Glutamatergic neuron (in vitro differentiated cells): Measurements from ENCODE around the gene ICA1. TPM values are rescaled to one million over a fixed set of nuclear protein-coding genes. Genes with fewer than 3 reads are reported as not detected.

Experiments used
- DNase-seq: peaks from one replicate; pipeline ENCODE4 v3.0.0; 2022
- H3K27ac Mint-ChIP-seq: one replicate; pipeline ENCODE4 v1.8.0; 2020; ENCODE audit warnings: mild to moderate bottlenecking, mixed read lengths, inconsistent platforms; ENCODE audit not compliant: unreplicated experiment
- H3K27me3 Mint-ChIP-seq: one replicate; pipeline ENCODE4 v1.8.0; 2020; ENCODE audit warnings: mild to moderate bottlenecking, moderate library complexity, mixed read lengths, inconsistent platforms; ENCODE audit not compliant: unreplicated experiment
- H3K36me3 Mint-ChIP-seq: one replicate; pipeline ENCODE4 v1.8.0; 2020; ENCODE audit warnings: mild to moderate bottlenecking, mixed read lengths, inconsistent platforms; ENCODE audit not compliant: unreplicated experiment
- H3K4me1 Mint-ChIP-seq: one replicate; pipeline ENCODE4 v1.8.0; 2020; ENCODE audit warnings: mild to moderate bottlenecking, low read depth, mixed read lengths, inconsistent platforms; ENCODE audit not compliant: unreplicated experiment
- H3K4me3 Mint-ChIP-seq: one replicate; pipeline ENCODE4 v1.8.0; 2020; ENCODE audit warnings: mild to moderate bottlenecking, mixed read lengths, inconsistent platforms; ENCODE audit not compliant: unreplicated experiment
- H3K9me3 Mint-ChIP-seq: one replicate; pipeline ENCODE4 v1.8.0; 2020; ENCODE audit warnings: mild to moderate bottlenecking, moderate library complexity, mixed read lengths, inconsistent platforms; ENCODE audit not compliant: unreplicated experiment
- total RNA-seq: library from RNA; stranded (reverse); fragmentation: NEBNext Ultra II Directional; extraction: Animal tissue kit (Norgen Biotek cat#: 25700); gene quantifications from one replicate; pipeline ENCODE4 v1.2.1, GENCODE V29; 2021; ENCODE audit not compliant: unreplicated experiment
- TF ChIP-seq, protein P1 (sequence below): fragments of 200-600 bp; sonication (generic); IDR thresholded peaks from one replicate; pipeline ENCODE4 v1.5.0; 2021; ENCODE audit not compliant: partially characterized antibody, unreplicated experiment

Gene ICA1
- total RNA-seq, 1 donor from 2014 or later, result 9.8 TPM

DNA sequence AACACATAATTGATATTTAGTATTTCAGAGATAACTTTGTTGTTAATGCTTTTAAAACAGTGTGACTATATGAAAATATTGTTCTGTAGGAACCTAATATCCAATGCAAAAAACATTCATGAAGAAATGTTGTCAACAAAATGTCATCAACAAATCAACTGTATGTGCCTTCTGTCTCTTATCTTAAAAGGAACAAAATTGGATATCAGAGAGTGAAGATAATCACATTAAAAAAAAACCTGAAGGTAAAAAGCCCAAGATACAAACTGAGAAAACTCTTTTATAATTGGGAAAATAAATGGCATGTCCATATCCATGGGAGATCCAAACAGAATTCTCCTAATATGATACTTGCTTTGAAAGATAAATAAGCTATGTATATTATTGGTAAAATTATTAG is 33.9 kb downstream of the ICA1 start:
- no peak overlapping the region for H3K4me3 Mint-ChIP-seq
- no peak overlapping the region for H3K27ac Mint-ChIP-seq
- H3K9me3 Mint-ChIP-seq, result no peaks in the 10 kb centered on the region
- peaks cover 1% of the 10 kb centered on the region for H3K27me3 Mint-ChIP-seq
- TF ChIP-seq, protein P1, sequence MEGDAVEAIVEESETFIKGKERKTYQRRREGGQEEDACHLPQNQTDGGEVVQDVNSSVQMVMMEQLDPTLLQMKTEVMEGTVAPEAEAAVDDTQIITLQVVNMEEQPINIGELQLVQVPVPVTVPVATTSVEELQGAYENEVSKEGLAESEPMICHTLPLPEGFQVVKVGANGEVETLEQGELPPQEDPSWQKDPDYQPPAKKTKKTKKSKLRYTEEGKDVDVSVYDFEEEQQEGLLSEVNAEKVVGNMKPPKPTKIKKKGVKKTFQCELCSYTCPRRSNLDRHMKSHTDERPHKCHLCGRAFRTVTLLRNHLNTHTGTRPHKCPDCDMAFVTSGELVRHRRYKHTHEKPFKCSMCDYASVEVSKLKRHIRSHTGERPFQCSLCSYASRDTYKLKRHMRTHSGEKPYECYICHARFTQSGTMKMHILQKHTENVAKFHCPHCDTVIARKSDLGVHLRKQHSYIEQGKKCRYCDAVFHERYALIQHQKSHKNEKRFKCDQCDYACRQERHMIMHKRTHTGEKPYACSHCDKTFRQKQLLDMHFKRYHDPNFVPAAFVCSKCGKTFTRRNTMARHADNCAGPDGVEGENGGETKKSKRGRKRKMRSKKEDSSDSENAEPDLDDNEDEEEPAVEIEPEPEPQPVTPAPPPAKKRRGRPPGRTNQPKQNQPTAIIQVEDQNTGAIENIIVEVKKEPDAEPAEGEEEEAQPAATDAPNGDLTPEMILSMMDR, result no peak
- H3K4me1 Mint-ChIP-seq, result no peaks in the 10 kb centered on the region
- no peak for DNase-seq
- H3K36me3 Mint-ChIP-seq, result no peaks in the 10 kb centered on the region

DNA sequence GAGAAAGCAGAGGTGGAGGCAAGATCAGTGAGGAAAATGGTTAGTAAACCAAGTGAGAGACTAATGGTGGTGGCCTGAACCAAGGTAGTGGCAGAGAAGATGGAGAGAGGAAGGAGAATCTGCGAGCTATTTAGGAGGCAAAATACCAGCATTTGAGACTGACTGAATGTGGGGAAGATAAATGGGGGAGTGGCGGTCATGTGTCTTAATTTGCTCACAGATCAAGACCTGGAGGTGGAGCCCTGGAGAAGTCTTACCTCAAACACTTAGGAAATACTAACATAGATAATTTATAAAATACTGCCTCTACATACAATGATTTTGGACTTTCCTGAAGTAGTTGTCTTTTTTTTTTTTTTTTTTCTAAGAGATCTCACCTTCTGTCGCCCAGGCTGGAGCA is 34.7 kb downstream of the ICA1 start:
- H3K4me3 Mint-ChIP-seq, result no peak overlapping the region

DNA sequence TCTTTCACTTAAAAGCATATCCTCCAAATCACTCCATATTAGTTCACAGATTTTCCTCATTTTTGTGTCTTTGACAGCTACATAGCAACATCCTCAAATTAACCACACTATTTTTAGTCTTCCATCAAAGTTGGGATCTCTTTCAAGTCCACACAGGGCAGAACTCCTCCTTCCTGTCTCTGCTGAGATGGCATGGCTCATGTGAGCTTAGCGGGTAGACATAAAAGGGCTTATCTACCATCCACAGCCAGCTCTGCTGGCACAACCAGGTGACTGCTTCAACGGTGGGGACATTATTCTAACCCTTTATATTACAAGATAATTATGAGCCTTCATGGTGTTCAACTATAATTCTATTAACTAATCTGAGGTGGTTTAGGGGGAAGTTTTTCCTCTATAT is 35.5 kb downstream of the ICA1 start:
- TF ChIP-seq, protein P1, result no peak
- no peaks in the 10 kb centered on the region for H3K4me1 Mint-ChIP-seq
- peaks cover 1% of the 10 kb centered on the region for H3K27me3 Mint-ChIP-seq

More for the DNA sequence above, 34.7 kb downstream of the ICA1 start:
- Mint-ChIP-seq H3K36me3 (no peaks in the 10 kb centered on the region), H3K27me3 (peaks cover 1% of the 10 kb centered on the region), H3K4me1 (no peaks in the 10 kb centered on the region), H3K27ac (no peak overlapping the region), H3K9me3 (no peaks in the 10 kb centered on the region)
- no peak for DNase-seq
- TF ChIP-seq, protein P1, result no peak

DNA sequence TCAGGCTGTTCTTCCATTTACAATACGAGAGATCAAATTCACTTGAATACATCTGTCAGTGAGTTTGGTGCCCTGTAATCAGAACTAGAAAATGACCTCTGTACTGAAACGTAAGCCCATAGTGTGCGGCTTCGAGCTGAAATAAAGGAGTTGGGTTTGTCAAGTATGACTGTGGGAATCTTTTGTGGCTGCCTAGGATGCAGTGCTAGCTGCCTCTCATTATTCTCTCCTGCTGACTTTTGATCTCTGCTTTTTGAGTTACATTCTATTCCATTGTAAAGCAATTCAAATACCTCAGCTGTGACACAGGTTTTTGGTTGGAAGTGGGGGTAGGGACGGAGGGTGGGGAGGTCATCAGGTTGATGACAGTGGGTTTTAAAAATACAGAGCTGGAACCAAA is 40.4 kb downstream of the ICA1 start:
- no peak for DNase-seq
- peaks cover 1% of the 10 kb centered on the region for H3K27me3 Mint-ChIP-seq
- no peak overlapping the region for H3K4me3 Mint-ChIP-seq
- no peaks in the 10 kb centered on the region for H3K9me3 Mint-ChIP-seq
- H3K27ac Mint-ChIP-seq, result no peak overlapping the region
- H3K4me1 Mint-ChIP-seq, result peaks cover 5% of the 10 kb centered on the region
- TF ChIP-seq, protein P1, result no peak
- H3K36me3 Mint-ChIP-seq, result no peaks in the 10 kb centered on the region

More for the DNA sequence above, 35.5 kb downstream of the ICA1 start:
- Mint-ChIP-seq H3K27ac (no peak overlapping the region), H3K36me3 (no peaks in the 10 kb centered on the region), H3K9me3 (no peaks in the 10 kb centered on the region), H3K4me3 (no peak overlapping the region)
- no peak for DNase-seq

DNA sequence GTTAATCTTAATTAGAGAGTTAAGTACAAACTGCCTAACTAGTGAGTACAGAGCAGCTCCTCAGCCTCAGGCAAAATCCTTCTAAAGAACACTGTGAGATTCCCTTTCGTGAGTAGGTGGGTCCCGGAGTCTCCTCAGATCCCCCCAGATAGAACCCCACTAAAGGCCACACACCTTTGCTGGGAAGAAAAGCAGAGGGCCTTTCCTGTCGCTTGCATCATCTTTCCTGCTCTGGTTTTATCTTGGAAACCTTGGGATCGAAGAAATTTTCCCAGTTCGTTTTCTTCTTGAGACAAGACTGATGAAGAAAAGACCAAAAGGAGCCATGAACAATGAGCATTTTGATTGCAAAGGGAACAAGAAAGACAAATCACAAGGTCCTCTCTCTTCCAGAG is 40.9 kb downstream of the ICA1 start:
- Mint-ChIP-seq H3K4me1 (peaks cover 7% of the 10 kb centered on the region), H3K27me3 (peaks cover under 1% of the 10 kb centered on the region), H3K36me3 (no peaks in the 10 kb centered on the region), H3K4me3 (no peak overlapping the region), H3K9me3 (no peaks in the 10 kb centered on the region), H3K27ac (no peak overlapping the region)
- DNase-seq, result no peak
- TF ChIP-seq, protein P1, result no peak
